ENCODE data around the gene PSMB4.

The PSMB4 gene

GRCh38 chr1:151443846-151444782 lies 44.7 kb downstream of the PSMB4 start:
- peak; percentile 47 for DNase-seq

GRCh38 chr1:151444783-151445177 lies 45.4 kb downstream of the PSMB4 start:
- no peak for DNase-seq

DNA sequence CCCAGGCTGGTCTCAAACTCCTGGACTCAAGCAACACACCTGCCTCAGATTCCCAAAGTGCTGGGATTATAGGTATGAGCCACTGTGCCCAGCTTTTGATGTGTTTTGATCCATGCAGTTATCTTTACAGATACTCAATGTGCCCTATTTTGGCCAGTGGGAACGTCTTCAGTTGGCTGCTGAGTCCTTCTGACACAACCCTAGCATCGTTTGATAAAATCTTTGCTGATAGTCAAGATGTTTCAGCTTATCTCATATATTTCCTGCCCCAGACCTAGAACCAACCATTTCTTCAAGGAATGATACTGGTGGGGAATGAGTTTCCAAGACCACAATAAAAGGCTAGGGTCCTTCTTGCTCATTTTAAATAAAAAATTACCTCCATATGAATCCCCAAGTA lies 48.3 kb downstream of the PSMB4 start:
- DNase-seq = no peak

Data from T1000 (cell line).